BJ (cell line): ENCODE results near the gene AZU1. TPM values are rescaled to one million over a fixed set of nuclear protein-coding genes. Genes with fewer than 3 reads are reported as not detected.
"Not testable (repeated sequence)": the region's sequence is repeated elsewhere in the genome, so short reads cannot be mapped to it uniquely, and the experiment has no call there.

Experiments used
- CTCF ChIA-PET: fragments of 350-600 bp; formaldehyde crosslinking; extraction: SDS; loops from one replicate; lab custom pipeline; 2021; ENCODE audit warnings: antibody characterized with exemption, inconsistent platforms; lab: Yijun Ruan, JAX
- POLR2A ChIA-PET: fragments of 300-600 bp; sonication (Branson Sonifier 250); formaldehyde crosslinking; extraction: SDS; loops from one replicate; lab custom pipeline; 2021; ENCODE audit warnings: antibody characterized with exemption; lab: Charles Lee
- DNase-seq: peaks from one replicate; pipeline ENCODE4 v3.0.0-alpha.2; 2011; ENCODE audit warnings: low read depth
- H3K27me3 ChIP-seq: 2 replicates; pipeline ENCODE4 v1.6.0; 2011; ENCODE audit warnings: low read length; ENCODE audit not compliant: control insufficient read depth, insufficient read depth
- H3K36me3 ChIP-seq: 2 replicates; pipeline ENCODE4 v1.5.1; 2011; ENCODE audit warnings: low read length; ENCODE audit not compliant: control insufficient read depth, insufficient read depth
- H3K4me3 ChIP-seq: 2 replicates; pipeline ENCODE4 v1.5.1; 2011; ENCODE audit warnings: low read depth, mild to moderate bottlenecking, control low read depth, low read length
- CTCF ChIP-seq: IDR thresholded peaks from 2 replicates; pipeline ENCODE4 v1.5.1; 2011; ENCODE audit warnings: low read depth, mild to moderate bottlenecking, control low read depth, inconsistent platforms, low read length, moderate library complexity; ENCODE audit not compliant: insufficient read depth
- polyA plus RNA-seq: library from polyadenylated mRNA; depleted of rRNA; stranded (reverse); fragments of >200 nt; gene quantifications from 2 replicates; pipeline ENCODE4 v1.2.3, GENCODE V29; 2011

AZU1 gene
- polyA plus RNA-seq, 1 experiment: 0.07 TPM

GRCh38 chr19:816500-816857 lies 11.2 kb upstream of the AZU1 start:
- no peak for DNase-seq
- Histone ChIP-seq H3K36me3 (peaks cover 8% of the 10 kb centered on the region), H3K4me3 (no peak overlapping the region), H3K27me3 (no peaks in the 10 kb centered on the region)
- ChIA-PET CTCF (no interaction called here), POLR2A (no interaction called here)
- no peak for TF ChIP-seq CTCF

GRCh38 chr19:820212-820611 lies 7.4 kb upstream of the AZU1 start:
- CTCF ChIA-PET: interaction anchor here (1.3 kb wide), 1 partner anchor 50 kb away, joined by 3 read pairs; no protein-coding TSS in a partner anchor
- H3K27me3 ChIP-seq, H3K36me3 ChIP-seq, POLR2A ChIA-PET, H3K4me3 ChIP-seq, DNase-seq: not testable (repeated sequence)

- H3K27me3 ChIP-seq: no peaks in the 10 kb centered on the region
- POLR2A ChIA-PET: no interaction called here
- no peaks in the 10 kb centered on the region for H3K36me3 ChIP-seq
- peak overlapping the region; percentile 40 for H3K4me3 ChIP-seq
- CTCF ChIA-PET: interaction anchor here (1.3 kb wide), 1 partner anchor 51 kb away, joined by 3 read pairs; no protein-coding TSS in a partner anchor
- DNase-seq: no peak
- no peak for TF ChIP-seq CTCF
Observed at GRCh38 chr19:821231-821824, 6.3 kb upstream of the AZU1 start.

- no peak for TF ChIP-seq CTCF
- POLR2A ChIA-PET: no interaction called here
- CTCF ChIA-PET: no interaction called here
- H3K27me3 ChIP-seq: no peaks in the 10 kb centered on the region
- no peaks in the 10 kb centered on the region for H3K36me3 ChIP-seq
- no peak for DNase-seq
- peak within 1 kb of the TSS; percentile 40 for H3K4me3 ChIP-seq
Observed at GRCh38 chr19:821825-822503, 5.7 kb upstream of the AZU1 start, which contains the start of gene PLPPR3. Gene PLPPR3 (minus strand): TSS chr19:821955. CDS start chr19:821559, 396 bp downstream.

GRCh38 chr19:823565-824121 lies 4.0 kb upstream of the AZU1 start:
- Histone ChIP-seq H3K36me3 (no peaks in the 10 kb centered on the region), H3K4me3 (no peak overlapping the region), H3K27me3 (no peaks in the 10 kb centered on the region)
- ChIA-PET POLR2A (no interaction called here), CTCF (interaction anchor here (0.6 kb wide), 1 partner anchor 35 kb away, joined by 4 read pairs; no protein-coding TSS in a partner anchor)
- DNase-seq: no peak
- no peak for TF ChIP-seq CTCF
